ENCODE results near the gene CD86.

- TF ChIP-seq, protein P1, sequence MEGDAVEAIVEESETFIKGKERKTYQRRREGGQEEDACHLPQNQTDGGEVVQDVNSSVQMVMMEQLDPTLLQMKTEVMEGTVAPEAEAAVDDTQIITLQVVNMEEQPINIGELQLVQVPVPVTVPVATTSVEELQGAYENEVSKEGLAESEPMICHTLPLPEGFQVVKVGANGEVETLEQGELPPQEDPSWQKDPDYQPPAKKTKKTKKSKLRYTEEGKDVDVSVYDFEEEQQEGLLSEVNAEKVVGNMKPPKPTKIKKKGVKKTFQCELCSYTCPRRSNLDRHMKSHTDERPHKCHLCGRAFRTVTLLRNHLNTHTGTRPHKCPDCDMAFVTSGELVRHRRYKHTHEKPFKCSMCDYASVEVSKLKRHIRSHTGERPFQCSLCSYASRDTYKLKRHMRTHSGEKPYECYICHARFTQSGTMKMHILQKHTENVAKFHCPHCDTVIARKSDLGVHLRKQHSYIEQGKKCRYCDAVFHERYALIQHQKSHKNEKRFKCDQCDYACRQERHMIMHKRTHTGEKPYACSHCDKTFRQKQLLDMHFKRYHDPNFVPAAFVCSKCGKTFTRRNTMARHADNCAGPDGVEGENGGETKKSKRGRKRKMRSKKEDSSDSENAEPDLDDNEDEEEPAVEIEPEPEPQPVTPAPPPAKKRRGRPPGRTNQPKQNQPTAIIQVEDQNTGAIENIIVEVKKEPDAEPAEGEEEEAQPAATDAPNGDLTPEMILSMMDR (IDR thresholded peaks at IDR 0.05; ENCODE audit: control extremely low read depth in 1 of 3, insufficient read depth in 1 of 3, low read depth in 1 of 3, low read length in 3 of 3): no peak
- TF ChIP-seq RNF2 (IDR thresholded peaks at IDR 0.05; ENCODE audit: borderline replicate concordance, low read depth, low read length, missing control alignments, poor library complexity, severe bottlenecking): no peak
- no peak for TF ChIP-seq POLR2AphosphoS5 (IDR thresholded peaks at IDR 0.05; ENCODE audit: low read depth, low read length)
- no peak for TF ChIP-seq TCF12 (IDR thresholded peaks at IDR 0.05; ENCODE audit: low read depth, low read length)
- TF ChIP-seq MAX (IDR thresholded peaks at IDR 0.05): no peak
- TF ChIP-seq JUN (IDR thresholded peaks at IDR 0.05; ENCODE audit: low read depth, low read length): no peak
- TF ChIP-seq, protein P2, sequence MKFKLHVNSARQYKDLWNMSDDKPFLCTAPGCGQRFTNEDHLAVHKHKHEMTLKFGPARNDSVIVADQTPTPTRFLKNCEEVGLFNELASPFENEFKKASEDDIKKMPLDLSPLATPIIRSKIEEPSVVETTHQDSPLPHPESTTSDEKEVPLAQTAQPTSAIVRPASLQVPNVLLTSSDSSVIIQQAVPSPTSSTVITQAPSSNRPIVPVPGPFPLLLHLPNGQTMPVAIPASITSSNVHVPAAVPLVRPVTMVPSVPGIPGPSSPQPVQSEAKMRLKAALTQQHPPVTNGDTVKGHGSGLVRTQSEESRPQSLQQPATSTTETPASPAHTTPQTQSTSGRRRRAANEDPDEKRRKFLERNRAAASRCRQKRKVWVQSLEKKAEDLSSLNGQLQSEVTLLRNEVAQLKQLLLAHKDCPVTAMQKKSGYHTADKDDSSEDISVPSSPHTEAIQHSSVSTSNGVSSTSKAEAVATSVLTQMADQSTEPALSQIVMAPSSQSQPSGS (IDR thresholded peaks at IDR 0.05; ENCODE audit: low read length): no peak
- no peak for TF ChIP-seq POLR2A (IDR thresholded peaks at IDR 0.05; ENCODE audit: control extremely low read depth in 1 of 2, low read depth in 2 of 2, low read length in 2 of 2)
- TF ChIP-seq, protein P3, sequence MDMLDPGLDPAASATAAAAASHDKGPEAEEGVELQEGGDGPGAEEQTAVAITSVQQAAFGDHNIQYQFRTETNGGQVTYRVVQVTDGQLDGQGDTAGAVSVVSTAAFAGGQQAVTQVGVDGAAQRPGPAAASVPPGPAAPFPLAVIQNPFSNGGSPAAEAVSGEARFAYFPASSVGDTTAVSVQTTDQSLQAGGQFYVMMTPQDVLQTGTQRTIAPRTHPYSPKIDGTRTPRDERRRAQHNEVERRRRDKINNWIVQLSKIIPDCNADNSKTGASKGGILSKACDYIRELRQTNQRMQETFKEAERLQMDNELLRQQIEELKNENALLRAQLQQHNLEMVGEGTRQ (IDR thresholded peaks at IDR 0.05; ENCODE audit: low read length): no peak
- TF ChIP-seq SUZ12 (IDR thresholded peaks at IDR 0.05; ENCODE audit: low read length): no peak
Observed at GRCh38 chr3:122091602-122092295, 36.6 kb downstream of the CD86 start.
